Measurements from ENCODE around the gene TMEM54. TPM values are rescaled to one million over a fixed set of nuclear protein-coding genes. Genes with fewer than 3 reads are reported as not detected.

Gene TMEM54
- total and polyA plus RNA-seq, 2 of the 13 experiments (the other 11 are each of a cell fraction or from before 2014, with no cell fraction given), result 2.5 to 2.9 TPM

- TF ChIP-seq ZNF770 (CRISPR knock-in tag; IDR thresholded peaks at IDR 0.05) (no peak), SMAD9 (CRISPR knock-in tag; IDR thresholded peaks at IDR 0.05) (no peak), KDM5B (CRISPR knock-in tag; IDR thresholded peaks at IDR 0.05; ENCODE audit: borderline replicate concordance) (no peak), ZKSCAN1 (IDR thresholded peaks at IDR 0.05; ENCODE audit: low read length) (no peak), CREB3 (CRISPR knock-in tag; IDR thresholded peaks at IDR 0.05) (no peak)
Observed at GRCh38 chr1:32890516-32891240, 10.5 kb downstream of the TMEM54 start (continued).

- peaks cover 6 to 67% of the 10 kb centered on the region in 2 experiments; a peak in 4 of 5 replicates for H3K27me3 ChIP-seq (ENCODE audit: control insufficient read depth in 1 of 2, insufficient read depth in 2 of 2, low read length in 2 of 2)
- 23% methylated on average over 3 of the region's 3 CpGs for WGBS (ENCODE audit: low lambda C conversion rate)
- H3K4me1 ChIP-seq (ENCODE audit: insufficient read depth, low read length), result no peaks in the 10 kb centered on the region
- POLR2A ChIA-PET, result no interaction called here
- intact Hi-C loops (cut with micrococcal nuclease; ENCODE audit: unreplicated experiment) (no loop called here), in situ Hi-C loops (cut with HindIII; ENCODE audit: extremely low pct_ligation_motif_present, low pct_unique_long_range_greater_than_20kb) (no loop called here)
- DNase-seq (ENCODE audit: low spot score) (no peak), ATAC-seq (no peak), FAIRE-seq (no peak)
- BruUV-seq (replicated peaks), result no TSS peak
- no peak overlapping the region for H3K27ac ChIP-seq (ENCODE audit: extremely low read length, insufficient read depth, low read length)
- H3K79me2 ChIP-seq (ENCODE audit: insufficient read depth, low read length), result no peaks in the 10 kb centered on the region
- no peaks in the 10 kb centered on the region for H3K36me3 ChIP-seq (replicated peaks in 1 of 2; ENCODE audit: control insufficient read depth in 1 of 2, insufficient read depth in 2 of 2, low read length in 2 of 2)
- no peak overlapping the region for H3K4me2 ChIP-seq (ENCODE audit: low read depth, low read length)
- H3K9ac ChIP-seq (ENCODE audit: insufficient read depth, low read depth, low read length), result no peak overlapping the region
- no peaks in the 10 kb centered on the region for H3K9me3 ChIP-seq (ENCODE audit: low read length)
- CTCF ChIA-PET (ENCODE audit: low intra/inter-chr PET ratio, low total read pairs), result no interaction called here
- no peaks in the 10 kb centered on the region for H4K20me1 ChIP-seq (ENCODE audit: insufficient read depth, low read length)
- no peak overlapping the region for H3K4me3 ChIP-seq (replicated peaks in 1 of 3; ENCODE audit: insufficient read depth in 1 of 3, low read depth in 2 of 3, low read length in 3 of 3)
- no peak overlapping the region for H2AFZ ChIP-seq (ENCODE audit: low read length)
- peak; percentile 61; the same call in 1 of the 2 replicates for TF ChIP-seq ZNF768 (CRISPR knock-in tag; IDR thresholded peaks at IDR 0.05)
- TF ChIP-seq ZBTB40 (IDR thresholded peaks at IDR 0.05), result no peak
- no peak for TF ChIP-seq ZBTB40 (CRISPR knock-in tag; IDR thresholded peaks at IDR 0.05)
Observed at GRCh38 chr1:32889731-32890278, 11.4 kb downstream of the TMEM54 start.
